MM.1S (cell line): Measurements from ENCODE around the gene DBNDD2.

Experiments
- DNase-seq: peaks from one replicate; pipeline ENCODE4 v3.0.0-alpha.2; 2015
- H2AFZ ChIP-seq: fragments of 300-600 bp; sonication (generic); 2 replicates; pipeline ENCODE4 v1.6.0; 2016; ENCODE audit warnings: antibody characterized with exemption, low read length
- H3F3A ChIP-seq: fragments of 300-600 bp; sonication (generic); 2 replicates; pipeline ENCODE4 v1.6.1; 2016; ENCODE audit warnings: mild to moderate bottlenecking, antibody characterized with exemption, low read length, moderate library complexity, mixed read lengths; ENCODE audit not compliant: insufficient read depth
- H3K27ac ChIP-seq: fragments of 300-600 bp; sonication (generic); 2 replicates; pipeline ENCODE4 v1.5.1; 2016; ENCODE audit warnings: mild to moderate bottlenecking, low read length
- H3K27me3 ChIP-seq: fragments of 300-600 bp; sonication (generic); replicated peaks from 2 replicates; pipeline ENCODE4 v1.6.0; 2016; ENCODE audit warnings: low read length; ENCODE audit not compliant: insufficient read depth
- H3K36me3 ChIP-seq: fragments of 300-600 bp; sonication (generic); replicated peaks from 2 replicates; pipeline ENCODE4 v1.6.1; 2016; ENCODE audit warnings: mild to moderate bottlenecking, low read length, mixed read lengths; ENCODE audit not compliant: insufficient read depth
- H3K4me1 ChIP-seq: fragments of 300-600 bp; sonication (generic); 2 replicates; pipeline ENCODE4 v1.6.1; 2016; ENCODE audit warnings: low read length, mixed read lengths
- H3K4me2 ChIP-seq: fragments of 300-600 bp; sonication (generic); 2 replicates; pipeline ENCODE4 v1.6.0; 2016; ENCODE audit warnings: low read depth, low read length
- H3K4me3 ChIP-seq: fragments of 300-600 bp; sonication (generic); 2 replicates; pipeline ENCODE4 v1.5.1; 2016; ENCODE audit warnings: low read length, mixed read lengths
- H3K79me2 ChIP-seq: fragments of 300-600 bp; sonication (generic); 2 replicates; pipeline ENCODE4 v1.6.1; 2016; ENCODE audit warnings: mixed run types, low read length, mixed read lengths
- H3K9ac ChIP-seq: fragments of 300-600 bp; sonication (generic); 2 replicates; pipeline ENCODE4 v1.6.1; 2016; ENCODE audit warnings: low read length, mixed read lengths
- H3K9me2 ChIP-seq: fragments of 300-600 bp; sonication (generic); replicated peaks from 2 replicates; pipeline ENCODE4 v1.6.1; 2016; ENCODE audit warnings: mild to moderate bottlenecking, low read length, mixed read lengths; ENCODE audit not compliant: insufficient read depth
- H3K9me3 ChIP-seq: fragments of 300-600 bp; sonication (generic); replicated peaks from 2 replicates; pipeline ENCODE4 v1.6.1; 2016; ENCODE audit warnings: mild to moderate bottlenecking, low read length, mixed read lengths; ENCODE audit not compliant: insufficient read depth
- H4K20me1 ChIP-seq: fragments of 300-600 bp; sonication (generic); 2 replicates; pipeline ENCODE4 v1.6.1; 2016; ENCODE audit warnings: mild to moderate bottlenecking, low read length, moderate library complexity, mixed read lengths; ENCODE audit not compliant: insufficient read depth
- CTCF ChIP-seq: fragments of 300-600 bp; sonication (generic); IDR thresholded peaks from 2 replicates; pipeline ENCODE4 v1.5.1; 2016; ENCODE audit warnings: antibody characterized with exemption, low read length, mixed read lengths
- EZH2 ChIP-seq: fragments of 300-600 bp; sonication (generic); optimal IDR thresholded peaks from 2 replicates; pipeline ENCODE3; 2017; ENCODE audit warnings: low read depth, mild to moderate bottlenecking, antibody characterized with exemption, low read length, mixed read lengths
- EZH2phosphoT487 ChIP-seq: fragments of 300-600 bp; sonication (generic); IDR thresholded peaks from 2 replicates; pipeline ENCODE4 v1.6.1; 2018; ENCODE audit warnings: antibody characterized with exemption, low read length

The DBNDD2 gene

GRCh38 chr20:45407783-45408645 lies at the start of gene DBNDD2:
TSS of gene DBNDD2 (plus strand) at chr20:45408289. CDS start at chr20:45408468, 179 bp downstream.
- no peak within 1 kb of the TSS for H2AFZ ChIP-seq
- H3K4me2 ChIP-seq: no peak within 1 kb of the TSS

GRCh38 chr20:45359069-45359405 lies 49.1 kb upstream of the DBNDD2 start:
- Histone ChIP-seq H3K4me2 (no peak overlapping the region), H3K4me3 (no peak overlapping the region), H4K20me1 (no peaks in the 10 kb centered on the region), H2AFZ (no peak overlapping the region), H3K4me1 (peaks cover 22% of the 10 kb centered on the region), H3K79me2 (peaks cover 9% of the 10 kb centered on the region), H3K27me3 (no peaks in the 10 kb centered on the region), H3K27ac (no peak overlapping the region), H3F3A (peaks cover 8% of the 10 kb centered on the region), H3K36me3 (no peaks in the 10 kb centered on the region), H3K9me2 (no peaks in the 10 kb centered on the region), H3K9me3 (no peaks in the 10 kb centered on the region), H3K9ac (no peak overlapping the region)
- TF ChIP-seq EZH2phosphoT487 (no peak), CTCF (no peak), EZH2 (no peak)
- no peak for DNase-seq

More at GRCh38 chr20:45407783-45408645, at the start of gene DBNDD2:
- TF ChIP-seq EZH2phosphoT487 (no peak), CTCF (no peak), EZH2 (no peak)
- Histone ChIP-seq H4K20me1 (no peaks in the 10 kb centered on the region), H3K79me2 (no peaks in the 10 kb centered on the region), H3K4me3 (no peak within 1 kb of the TSS), H3K9me3 (no peaks in the 10 kb centered on the region), H3K9me2 (no peaks in the 10 kb centered on the region), H3K36me3 (no peaks in the 10 kb centered on the region), H3K4me1 (no peaks in the 10 kb centered on the region), H3K9ac (no peak within 1 kb of the TSS), H3K27ac (no peak within 1 kb of the TSS), H3F3A (no peaks in the 10 kb centered on the region), H3K27me3 (peaks cover 9% of the 10 kb centered on the region)
- DNase-seq: no peak

- H3K4me2 ChIP-seq: no peak overlapping the region
- no peaks in the 10 kb centered on the region for H3K9me2 ChIP-seq
- H3K9me3 ChIP-seq: no peaks in the 10 kb centered on the region
- no peaks in the 10 kb centered on the region for H4K20me1 ChIP-seq
- no peak for DNase-seq
- H3F3A ChIP-seq: peaks cover 8% of the 10 kb centered on the region
- H3K9ac ChIP-seq: no peak overlapping the region
- H3K27me3 ChIP-seq: no peaks in the 10 kb centered on the region
- H3K79me2 ChIP-seq: peaks cover 12% of the 10 kb centered on the region
- peaks cover 22% of the 10 kb centered on the region for H3K4me1 ChIP-seq
- no peak overlapping the region for H3K4me3 ChIP-seq
- H3K36me3 ChIP-seq: no peaks in the 10 kb centered on the region
- no peak overlapping the region for H3K27ac ChIP-seq
- H2AFZ ChIP-seq: no peak overlapping the region
- TF ChIP-seq EZH2: no peak
- TF ChIP-seq CTCF: no peak
- TF ChIP-seq EZH2phosphoT487: no peak
Observed at GRCh38 chr20:45359406-45360148, 48.5 kb upstream of the DBNDD2 start.
